HepG2 (cell line): ENCODE measurements around the gene PIWIL4. TPM values are rescaled to one million over a fixed set of nuclear protein-coding genes. Genes with fewer than 3 reads are reported as not detected.

ENCODE experiments used
- ATAC-seq: fragments of 200-7000 bp; cut with Tn5 transposase; 3 replicates; pipeline ENCODE4 v1.9.1; 2020; ENCODE audit warnings: mild to moderate bottlenecking, moderate library complexity
- BruUV-seq: library from RNA; stranded (reverse); fragments of 400-500 nt; replicated peaks from 2 replicates; lab custom pipeline; 2021; lab: Mats Ljungman, UMichigan
- CTCF ChIA-PET: fragments of 300-600 bp; formaldehyde crosslinking; extraction: SDS; loops from one replicate; lab custom pipeline; 2021; ENCODE audit warnings: low total read pairs, inconsistent platforms, low intra/inter-chr PET ratio; lab: Yijun Ruan, JAX
- POLR2A ChIA-PET: fragments of 350-600 bp; sonication (Branson Sonifier 250); formaldehyde crosslinking; loops from one replicate; lab custom pipeline; 2020; ENCODE audit warnings: antibody characterized with exemption, inconsistent platforms; lab: Yijun Ruan, JAX
- DNase-seq: peaks from one replicate; pipeline ENCODE4 v3.0.0-alpha.2; 2015; ENCODE audit warnings: low spot score
- FAIRE-seq: peaks from 3 replicates; lab custom pipeline; 2011; peaks lifted over from hg19 to GRCh38; lab: Jason Lieb, UNC
- H2AFZ ChIP-seq: one replicate; pipeline ENCODE4 v1.6.1; 2011; ENCODE audit warnings: low read length, inconsistent platforms
- H3K27ac ChIP-seq: fragments of 300-600 bp; 3 replicates; pipeline ENCODE4 v1.8.0; 2011; ENCODE audit warnings: mixed run types, mild to moderate bottlenecking, mixed read lengths, low read length, inconsistent platforms; ENCODE audit not compliant: insufficient read depth; ENCODE audit errors: extremely low read length
- H3K27me3 ChIP-seq, 2 experiments: fragments of 200-600 bp in 1 of 2; 2 replicates in 1 of 2; 3 replicates in 1 of 2; pipeline versions ENCODE4 v1.6.0 to v1.8.0; 2011; ENCODE audit warnings: low read length in 2 of 2, mild to moderate bottlenecking in 2 of 2, moderate library complexity in 2 of 2, inconsistent platforms in 1 of 2; ENCODE audit not compliant: insufficient read depth in 2 of 2, control insufficient read depth in 1 of 2
- H3K36me3 ChIP-seq, 2 experiments: fragments of 200-600 bp in 1 of 2; replicated peaks in 1 of 2; 2 replicates in 1 of 2; 3 replicates in 1 of 2; pipeline versions ENCODE4 v1.5.1 to v1.8.0; 2011; ENCODE audit warnings: low read length in 2 of 2, inconsistent platforms in 1 of 2; ENCODE audit not compliant: insufficient read depth in 2 of 2, control insufficient read depth in 1 of 2
- H3K4me1 ChIP-seq: 2 replicates; pipeline ENCODE4 v1.5.1; 2012; ENCODE audit warnings: low read length, inconsistent platforms; ENCODE audit not compliant: insufficient read depth
- H3K4me2 ChIP-seq: 2 replicates; pipeline ENCODE4 v1.6.0; 2011; ENCODE audit warnings: low read depth, low read length, inconsistent platforms
- H3K4me3 ChIP-seq, 3 experiments: fragments of 200-600 bp in 1 of 3; sonication (generic), shearing (Covaris generic) in 1 of 3; replicated peaks in 1 of 3; 2 replicates each; pipeline ENCODE4 v1.5.1; 2011 to 2016; ENCODE audit warnings: low read length in 3 of 3, inconsistent platforms in 2 of 3, low read depth in 2 of 3, mild to moderate bottlenecking in 2 of 3, control low read depth in 1 of 3, mixed read lengths in 1 of 3; ENCODE audit not compliant: insufficient read depth in 1 of 3
- H3K79me2 ChIP-seq: one replicate; pipeline ENCODE4 v1.6.1; 2011; ENCODE audit warnings: low read length, inconsistent platforms; ENCODE audit not compliant: insufficient read depth
- H3K9ac ChIP-seq: 2 replicates; pipeline ENCODE4 v1.6.0; 2011; ENCODE audit warnings: mild to moderate bottlenecking, low read depth, low read length, inconsistent platforms; ENCODE audit not compliant: insufficient read depth
- H3K9me3 ChIP-seq: 2 replicates; pipeline ENCODE4 v1.5.1; 2012; ENCODE audit warnings: mild to moderate bottlenecking, low read length
- H4K20me1 ChIP-seq: 2 replicates; pipeline ENCODE4 v1.6.0; 2011; ENCODE audit warnings: inconsistent platforms, mild to moderate bottlenecking, low read length, moderate library complexity; ENCODE audit not compliant: insufficient read depth
- ATM ChIP-seq: fragments of 450-650 bp; IDR thresholded peaks from 2 replicates; pipeline ENCODE4 v1.7.1; 2017; ENCODE audit warnings: mild to moderate bottlenecking, borderline replicate concordance
- MAFF ChIP-seq: IDR thresholded peaks from 2 replicates; pipeline ENCODE4 v1.6.1; 2011; ENCODE audit warnings: low read depth, low read length, improper control_type of control experiment
- MAFK ChIP-seq, 2 experiments: IDR thresholded peaks in 1 of 2; conservative IDR thresholded peaks in 1 of 2; 2 replicates each; pipeline ENCODE4 v1.6.1; 2011; ENCODE audit warnings: improper control_type of control experiment in 2 of 2, low read length in 2 of 2
- RBFOX2 ChIP-seq: fragments of 200-400 bp; formaldehyde crosslinking; IDR thresholded peaks from 2 replicates; pipeline ENCODE4 v1.6.1; 2017; ENCODE audit warnings: low read depth, mild to moderate bottlenecking, low read length
- THAP11 ChIP-seq: IDR thresholded peaks from 2 replicates; pipeline ENCODE4 v1.6.1; 2016; ENCODE audit warnings: missing biosample characterization, missing genetic modification reagents
- ZNF546 ChIP-seq: sonication (generic); formaldehyde crosslinking; conservative IDR thresholded peaks from 2 replicates; pipeline ENCODE4 v1.8.1; 2023; ENCODE audit warnings: mild to moderate bottlenecking, missing genetic modification reagents
- ZNF839 ChIP-seq: sonication (generic); formaldehyde crosslinking; IDR thresholded peaks from 2 replicates; pipeline ENCODE4 v1.4.0; 2020; ENCODE audit warnings: missing genetic modification reagents, mild to moderate bottlenecking, borderline replicate concordance
- WGBS: methylation state at CpG from one replicate; pipeline ENCODE4 v1.1.6; 2017; ENCODE audit warnings: low lambda C conversion rate; 5-methylcytosine and 5-hydroxymethylcytosine counted together
- in situ Hi-C: cut with HindIII; loops from 2 replicates; pipeline ENCODE4 v1.10.0; 2017; ENCODE audit warnings: low pct_unique_long_range_greater_than_20kb; ENCODE audit not compliant: extremely low pct_ligation_motif_present
- intact Hi-C: fragments of 100-400 bp; cut with micrococcal nuclease; formaldehyde crosslinking; loops from one replicate; pipeline ENCODE4 v1.10.0; 2022; ENCODE audit not compliant: unreplicated experiment
- polyA plus RNA-seq, 8 experiments: library from polyadenylated mRNA; depleted of rRNA in 3 of 8; stranded (reverse) in 7 of 8; unstranded in 1 of 8; fragments of >200 nt; fragmentation: Illumina TruSeq in 4 of 8; extraction: Trizol in 4 of 8; gene quantifications; 2 replicates each; pipeline versions ENCODE4 v1.2.1 to v1.2.3, GENCODE V29; 2011 to 2016; ENCODE audit warnings: low read depth in 4 of 8, missing spikeins in 1 of 8, mixed read lengths in 1 of 8; ENCODE audit not compliant: insufficient read depth in 1 of 8
- total RNA-seq, 5 experiments: library from RNA; depleted of rRNA; stranded (reverse); fragments of >200 nt; fragmentation: Illumina TruSeq; extraction: Trizol; gene quantifications; 2 replicates each; pipeline ENCODE4 v1.2.3, GENCODE V29; 2016; ENCODE audit warnings: low read depth in 1 of 5
- TF ChIP-seq, protein P1 (sequence below): sonication (generic); formaldehyde crosslinking; IDR thresholded peaks from 2 replicates; pipeline ENCODE4 v1.5.1; 2020; ENCODE audit warnings: missing genetic modification reagents, mild to moderate bottlenecking, borderline replicate concordance

Gene PIWIL4
- total and polyA plus RNA-seq, 2 of the 13 experiments (the other 11 are each of a cell fraction or from before 2014, with no cell fraction given) = 0.08 TPM; not detected in 1

DNA sequence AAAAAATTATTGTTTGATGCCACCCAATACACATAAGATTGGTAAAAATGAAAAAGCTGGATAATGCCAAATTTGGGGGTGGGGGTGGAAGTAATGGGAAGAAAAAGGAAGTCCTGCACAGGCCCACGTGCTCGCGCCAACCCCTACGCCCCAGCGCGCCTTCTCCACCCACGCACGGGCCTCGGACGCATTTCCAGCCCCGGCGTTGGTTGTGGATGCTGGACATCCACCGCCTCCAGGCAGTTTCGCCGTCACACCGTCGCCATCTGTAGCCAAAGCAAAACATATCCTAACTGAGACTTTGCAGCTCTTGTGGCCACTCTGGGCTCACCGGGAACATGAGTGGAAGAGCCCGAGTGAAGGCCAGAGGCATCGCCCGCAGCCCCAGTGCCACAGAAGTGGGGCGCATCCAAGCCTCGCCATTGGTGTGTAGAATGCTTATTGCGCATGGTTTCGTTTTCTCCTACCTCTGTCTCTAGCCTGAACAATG, at the start of gene PIWIL4 (continued):
- TF ChIP-seq RBFOX2 = no peak
- no peak for TF ChIP-seq THAP11 (CRISPR knock-in tag)
- no peak for TF ChIP-seq ZNF546 (CRISPR knock-in tag)
- TF ChIP-seq ATM = no peak

DNA sequence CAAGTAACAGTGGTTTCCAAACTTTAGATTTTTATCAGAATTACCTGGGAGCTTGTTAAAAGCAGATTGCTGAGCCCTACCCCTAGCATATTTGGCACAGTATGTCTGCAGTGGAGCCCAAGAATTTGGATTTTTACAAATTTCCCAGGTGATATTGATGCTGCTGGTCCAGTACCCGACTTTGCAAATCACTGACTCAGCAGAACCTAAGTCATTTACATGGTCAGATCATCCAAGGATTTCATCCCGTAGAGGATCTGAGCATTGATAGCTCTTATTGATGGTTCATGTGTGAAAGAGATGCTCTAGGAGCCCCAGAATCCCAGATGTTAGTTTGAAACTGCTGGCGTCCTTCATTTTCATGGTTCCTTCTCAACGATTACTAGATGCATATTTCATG, 48.9 kb upstream of the PIWIL4 start:
- WGBS = 28% methylated on average over 4 of the region's 4 CpGs
- intact Hi-C loops = loop anchor here (10.0 kb wide), 1 partner anchor 547 kb away; the partner anchor contains the start of gene SRSF8

More for the DNA sequence above, 48.9 kb upstream of the PIWIL4 start:
- no peak overlapping the region for H3K4me2 ChIP-seq
- peak; percentile 87 to 95 for TF ChIP-seq MAFK (conservative IDR thresholded peaks at IDR 0.05 in 1 of 2, IDR thresholded peaks at IDR 0.05 in 1 of 2; ENCODE audit: low read length in 2 of 2)
- TF ChIP-seq, protein P1, sequence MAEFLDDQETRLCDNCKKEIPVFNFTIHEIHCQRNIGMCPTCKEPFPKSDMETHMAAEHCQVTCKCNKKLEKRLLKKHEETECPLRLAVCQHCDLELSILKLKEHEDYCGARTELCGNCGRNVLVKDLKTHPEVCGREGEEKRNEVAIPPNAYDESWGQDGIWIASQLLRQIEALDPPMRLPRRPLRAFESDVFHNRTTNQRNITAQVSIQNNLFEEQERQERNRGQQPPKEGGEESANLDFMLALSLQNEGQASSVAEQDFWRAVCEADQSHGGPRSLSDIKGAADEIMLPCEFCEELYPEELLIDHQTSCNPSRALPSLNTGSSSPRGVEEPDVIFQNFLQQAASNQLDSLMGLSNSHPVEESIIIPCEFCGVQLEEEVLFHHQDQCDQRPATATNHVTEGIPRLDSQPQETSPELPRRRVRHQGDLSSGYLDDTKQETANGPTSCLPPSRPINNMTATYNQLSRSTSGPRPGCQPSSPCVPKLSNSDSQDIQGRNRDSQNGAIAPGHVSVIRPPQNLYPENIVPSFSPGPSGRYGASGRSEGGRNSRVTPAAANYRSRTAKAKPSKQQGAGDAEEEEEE (CRISPR knock-in tag) = no peak
- TF ChIP-seq ZNF839 = no peak
- TF ChIP-seq MAFF = peak; percentile 93
- TF ChIP-seq, all 625 proteins: peak for 2
- Histone ChIP-seq H3K27ac (no peak overlapping the region), H3K4me3 (no peak overlapping the region), H2AFZ (no peak overlapping the region), H3K9ac (no peak overlapping the region), H3K27me3 (no peaks in the 10 kb centered on the region), H3K9me3 (no peaks in the 10 kb centered on the region), H3K4me1 (peaks cover 33% of the 10 kb centered on the region), H3K79me2 (no peaks in the 10 kb centered on the region), H4K20me1 (no peaks in the 10 kb centered on the region), H3K36me3 (no peaks in the 10 kb centered on the region)
- no peak for ATAC-seq
- ChIA-PET POLR2A (no interaction called here), CTCF (no interaction called here)
- DNase-seq = no peak
- BruUV-seq = no TSS peak
- no peak for FAIRE-seq
- in situ Hi-C loops = loop anchor here (5.0 kb wide), 1 partner anchor 79 kb away; no protein-coding TSS in a partner anchor
